ENCODE measurements around the gene SLC7A8.
"Not testable (repeated sequence)": the region's sequence is repeated elsewhere in the genome, so short reads cannot be mapped to it uniquely, and the experiment has no call there.

Gene SLC7A8

DNA sequence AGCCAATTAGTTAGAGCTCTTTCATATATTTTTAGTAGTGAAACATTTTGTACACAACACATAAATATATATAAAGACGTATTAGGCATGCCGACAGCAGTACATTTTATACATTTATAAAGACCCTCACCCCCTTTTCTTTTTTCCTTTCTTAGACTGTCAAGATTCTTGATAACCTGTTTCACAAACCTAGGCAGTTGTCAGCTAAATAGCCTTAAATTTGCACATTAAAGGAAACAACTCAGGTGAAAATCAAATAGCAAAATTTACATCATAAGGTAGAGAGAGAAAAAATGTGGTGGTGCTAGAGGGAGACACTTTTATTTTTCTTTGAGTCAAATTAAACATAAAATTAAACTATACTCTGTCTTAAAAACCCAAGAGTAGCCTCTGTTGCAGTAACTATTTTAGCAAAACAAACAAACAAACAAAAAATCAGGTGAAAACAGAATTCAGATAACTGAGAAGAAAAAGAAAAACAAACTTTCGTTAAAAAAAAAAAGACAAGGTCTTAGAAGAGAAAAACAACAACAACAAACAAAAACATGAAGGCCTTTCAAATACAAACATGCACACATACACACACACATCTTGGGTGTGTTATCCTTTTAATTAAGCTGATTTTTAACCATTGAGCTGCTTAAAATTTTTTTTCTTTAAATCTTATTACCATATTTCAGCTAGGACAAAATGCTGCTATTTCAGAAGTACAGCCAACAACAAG is 23.1 kb upstream of the SLC7A8 start:
- Histone ChIP-seq H4K20me1 (ENCODE audit: insufficient read depth, low read length) (no peaks in the 10 kb centered on the region), H3K9me3 (ENCODE audit: insufficient read depth, low read length, severe bottlenecking) (no peaks in the 10 kb centered on the region), H2AFZ (ENCODE audit: low read depth, low read length) (no peak overlapping the region), H3K36me3 (ENCODE audit: insufficient read depth, low read length) (no peaks in the 10 kb centered on the region), H3K27me3 (ENCODE audit: insufficient read depth, low read length, poor library complexity) (peaks cover 14% of the 10 kb centered on the region), H3K9ac (ENCODE audit: low read depth, low read length) (no peak overlapping the region), H3K4me1 (ENCODE audit: insufficient read depth, low read length) (no peaks in the 10 kb centered on the region), H3K27ac (ENCODE audit: low read length) (no peak overlapping the region), H3K4me3 (ENCODE audit: low read depth in 1 of 2, low read length in 2 of 2) (no peak overlapping the region), H3K4me2 (ENCODE audit: insufficient read depth, low read length) (no peak overlapping the region), H3K79me2 (ENCODE audit: insufficient read depth, low read length) (no peaks in the 10 kb centered on the region)
- TF ChIP-seq EZH2 (IDR thresholded peaks at IDR 0.05; ENCODE audit: borderline replicate concordance, low read depth, low read length, severe bottlenecking) (no peak), CTCF (IDR thresholded peaks at IDR 0.05; ENCODE audit: borderline replicate concordance, extremely low read depth, low read length, poor library complexity, severe bottlenecking) (no peak)
- ATAC-seq (ENCODE audit: insufficient read depth, low read depth) (no peak), DNase-seq (no peak)

- H3K4me3 ChIP-seq (ENCODE audit: low read depth in 1 of 2, low read length in 2 of 2): no peak overlapping the region
- no peaks in the 10 kb centered on the region for H3K4me1 ChIP-seq (ENCODE audit: insufficient read depth, low read length)
- H3K27ac ChIP-seq (ENCODE audit: low read length): no peak overlapping the region
- TF ChIP-seq EZH2 (IDR thresholded peaks at IDR 0.05; ENCODE audit: borderline replicate concordance, low read depth, low read length, severe bottlenecking) (no peak), CTCF (IDR thresholded peaks at IDR 0.05; ENCODE audit: borderline replicate concordance, extremely low read depth, low read length, poor library complexity, severe bottlenecking) (no peak)
- H2AFZ ChIP-seq (ENCODE audit: low read depth, low read length): no peak overlapping the region
- H3K4me2 ChIP-seq (ENCODE audit: insufficient read depth, low read length): no peak overlapping the region
- peaks cover 7% of the 10 kb centered on the region for H3K27me3 ChIP-seq (ENCODE audit: insufficient read depth, low read length, poor library complexity)
- H3K9me3 ChIP-seq (ENCODE audit: insufficient read depth, low read length, severe bottlenecking): no peaks in the 10 kb centered on the region
- DNase-seq (no peak), ATAC-seq (ENCODE audit: insufficient read depth, low read depth) (no peak)
- H4K20me1 ChIP-seq (ENCODE audit: insufficient read depth, low read length): no peaks in the 10 kb centered on the region
- H3K79me2 ChIP-seq (ENCODE audit: insufficient read depth, low read length): no peaks in the 10 kb centered on the region
- no peak overlapping the region for H3K9ac ChIP-seq (ENCODE audit: low read depth, low read length)
- no peaks in the 10 kb centered on the region for H3K36me3 ChIP-seq (ENCODE audit: insufficient read depth, low read length)
Observed at GRCh38 chr14:23202001-23202400, 18.5 kb upstream of the SLC7A8 start.

DNA sequence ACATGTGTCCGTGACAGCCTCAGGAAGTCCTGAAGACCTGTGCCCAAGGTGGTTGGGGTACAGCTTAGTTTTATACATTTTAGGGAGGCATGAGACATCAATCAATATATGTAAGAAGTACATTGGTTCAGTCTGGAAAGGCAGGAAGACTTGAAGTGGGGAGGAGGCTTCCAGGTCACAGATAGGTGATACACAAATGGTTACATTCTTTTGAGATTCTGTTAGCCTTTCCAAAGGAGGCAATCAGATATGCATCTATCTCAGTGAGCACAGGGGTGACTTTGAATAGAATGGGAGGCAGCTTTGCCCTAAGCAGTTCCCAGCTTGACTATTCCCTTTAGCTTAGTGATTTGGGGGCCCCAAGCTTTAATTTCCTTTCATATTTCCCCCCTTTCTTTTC is 15.7 kb upstream of the SLC7A8 start:
- H3K9me3 ChIP-seq (ENCODE audit: insufficient read depth, low read length, severe bottlenecking); H3K27ac ChIP-seq (ENCODE audit: low read length); H4K20me1 ChIP-seq (ENCODE audit: insufficient read depth, low read length); DNase-seq; H3K27me3 ChIP-seq (ENCODE audit: insufficient read depth, low read length, poor library complexity); H3K4me1 ChIP-seq (ENCODE audit: insufficient read depth, low read length); H3K4me2 ChIP-seq (ENCODE audit: insufficient read depth, low read length); H3K9ac ChIP-seq (ENCODE audit: low read depth, low read length); H3K79me2 ChIP-seq (ENCODE audit: insufficient read depth, low read length); H2AFZ ChIP-seq (ENCODE audit: low read depth, low read length); ATAC-seq (ENCODE audit: insufficient read depth, low read depth); H3K4me3 ChIP-seq (ENCODE audit: low read depth in 1 of 2, low read length in 2 of 2); H3K36me3 ChIP-seq (ENCODE audit: insufficient read depth, low read length): not testable (repeated sequence)

- H3K4me1 ChIP-seq (ENCODE audit: insufficient read depth, low read length); ATAC-seq (ENCODE audit: insufficient read depth, low read depth); H2AFZ ChIP-seq (ENCODE audit: low read depth, low read length); H3K9ac ChIP-seq (ENCODE audit: low read depth, low read length); DNase-seq; H3K9me3 ChIP-seq (ENCODE audit: insufficient read depth, low read length, severe bottlenecking); H3K27ac ChIP-seq (ENCODE audit: low read length); H3K4me2 ChIP-seq (ENCODE audit: insufficient read depth, low read length); H3K36me3 ChIP-seq (ENCODE audit: insufficient read depth, low read length); H3K79me2 ChIP-seq (ENCODE audit: insufficient read depth, low read length); H3K4me3 ChIP-seq (ENCODE audit: low read depth in 1 of 2, low read length in 2 of 2); H4K20me1 ChIP-seq (ENCODE audit: insufficient read depth, low read length): not testable (repeated sequence)
- H3K27me3 ChIP-seq (ENCODE audit: insufficient read depth, low read length, poor library complexity): peaks cover 14% of the 10 kb centered on the region
Observed at GRCh38 chr14:23196487-23196886, 13.0 kb upstream of the SLC7A8 start.

Data from DND-41 (cell line).